RCC 7860 (cell line): ENCODE results near the gene GPSM1.

ENCODE experiments used
- DNase-seq: peaks from one replicate; pipeline ENCODE4 v3.0.0-alpha.2; 2015; ENCODE audit warnings: low spot score
- FAIRE-seq: peaks from 2 replicates; lab custom pipeline; 2012; peaks lifted over from hg19 to GRCh38; lab: Jason Lieb, UNC

The GPSM1 gene

GRCh38 chr9:136407911-136408310 lies 80.6 kb downstream of the GPSM1 start:
- no peak for FAIRE-seq
- DNase-seq = no peak
